ENCODE measurements around the gene LIMCH1. TPM values are rescaled to one million over a fixed set of nuclear protein-coding genes. Genes with fewer than 3 reads are reported as not detected.
"Not testable (repeated sequence)": the region's sequence is repeated elsewhere in the genome, so short reads cannot be mapped to it uniquely, and the experiment has no call there.

The LIMCH1 gene, protein sequence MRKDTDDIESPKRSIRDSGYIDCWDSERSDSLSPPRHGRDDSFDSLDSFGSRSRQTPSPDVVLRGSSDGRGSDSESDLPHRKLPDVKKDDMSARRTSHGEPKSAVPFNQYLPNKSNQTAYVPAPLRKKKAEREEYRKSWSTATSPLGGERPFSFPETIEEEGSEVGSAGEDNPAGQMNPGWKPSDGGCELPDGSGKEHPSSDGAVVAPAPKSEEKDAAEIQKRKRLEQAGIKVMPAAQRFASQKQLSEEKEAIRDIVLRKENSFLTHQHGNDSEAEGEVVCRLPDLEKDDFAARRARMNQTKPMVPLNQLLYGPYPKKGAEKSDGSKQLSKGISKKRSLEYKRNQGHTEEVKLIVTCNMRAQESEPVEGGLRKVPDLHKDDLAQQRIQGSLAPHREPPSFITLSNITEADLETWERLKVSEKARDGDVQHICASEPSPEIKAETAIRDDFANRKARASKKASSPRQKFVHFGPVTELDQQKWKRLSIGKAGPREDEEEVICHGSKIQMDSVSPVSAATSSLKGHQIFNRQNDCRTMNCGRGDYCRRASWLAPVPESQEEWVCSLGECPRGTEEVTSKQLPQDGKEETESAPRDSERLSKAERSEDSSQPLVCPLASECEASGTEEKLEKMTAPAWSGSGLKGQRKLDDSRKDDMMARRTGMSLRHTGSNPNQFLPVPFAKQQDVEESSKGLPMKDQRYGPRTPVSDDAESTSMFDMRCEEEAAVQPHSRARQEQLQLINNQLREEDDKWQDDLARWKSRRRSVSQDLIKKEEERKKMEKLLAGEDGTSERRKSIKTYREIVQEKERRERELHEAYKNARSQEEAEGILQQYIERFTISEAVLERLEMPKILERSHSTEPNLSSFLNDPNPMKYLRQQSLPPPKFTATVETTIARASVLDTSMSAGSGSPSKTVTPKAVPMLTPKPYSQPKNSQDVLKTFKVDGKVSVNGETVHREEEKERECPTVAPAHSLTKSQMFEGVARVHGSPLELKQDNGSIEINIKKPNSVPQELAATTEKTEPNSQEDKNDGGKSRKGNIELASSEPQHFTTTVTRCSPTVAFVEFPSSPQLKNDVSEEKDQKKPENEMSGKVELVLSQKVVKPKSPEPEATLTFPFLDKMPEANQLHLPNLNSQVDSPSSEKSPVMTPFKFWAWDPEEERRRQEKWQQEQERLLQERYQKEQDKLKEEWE (N-terminal part only)
- 1 to 10 TPM; 3.1 to 5.8 TPM for total RNA-seq
- 14.1 TPM for polyA plus RNA-seq (2013, experiment 1 of 2)
- 13.5 TPM for polyA plus RNA-seq (2013, experiment 2 of 2)
- long read RNA-seq, experiment 1, partial matches to known transcripts: 1 of 1 reads
- long read RNA-seq, experiment 1, other reads (novel, unspliced or antisense): 0 of 1 reads
- long read RNA-seq, experiment 2, full-length matches to known transcripts: 2 of 9 reads
- long read RNA-seq, experiment 2, partial matches to known transcripts: 1 of 9 reads
- long read RNA-seq, experiment 2, other reads (novel, unspliced or antisense): 6 of 9 reads
- long read RNA-seq, experiment 3, partial matches to known transcripts: 1 of 5 reads
- long read RNA-seq, experiment 3, other reads (novel, unspliced or antisense): 4 of 5 reads
- long read RNA-seq, experiment 4, partial matches to known transcripts: 1 of 1 reads
- long read RNA-seq, experiment 4, other reads (novel, unspliced or antisense): 0 of 1 reads

DNA sequence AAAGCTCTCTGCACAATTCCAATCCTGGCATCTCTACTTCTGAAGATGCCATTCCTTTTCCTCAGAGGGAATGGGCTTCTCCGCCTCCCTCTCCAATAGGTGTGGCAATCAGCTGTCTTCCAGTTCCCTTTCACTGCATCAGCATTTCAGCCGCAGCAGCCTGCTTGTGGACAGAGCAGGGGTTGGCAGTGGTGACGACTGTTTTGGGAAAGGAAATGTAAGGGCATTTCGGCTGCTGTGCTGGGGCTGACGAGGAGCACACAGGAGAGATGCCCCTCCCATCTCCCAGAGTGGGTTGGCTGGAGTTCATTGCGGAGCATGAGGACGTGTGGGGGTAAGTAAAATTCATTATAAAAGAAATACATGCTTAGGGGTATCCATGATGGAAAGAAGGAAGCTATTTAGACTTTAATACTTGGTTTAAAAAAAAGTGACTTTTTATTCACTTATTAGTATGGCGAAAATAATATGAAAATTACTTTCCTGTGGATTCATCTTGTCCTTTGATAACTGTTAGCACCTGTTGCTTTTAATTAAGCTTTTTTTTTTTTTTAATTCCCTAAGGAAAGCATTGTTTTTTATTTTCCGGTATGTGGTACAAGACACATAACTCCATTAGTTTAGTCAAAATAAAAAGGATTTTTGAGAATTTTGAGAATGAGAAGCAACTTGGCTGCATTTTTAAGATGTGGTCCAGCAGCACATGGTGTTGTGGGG, at the start of gene LIMCH1:
Gene LIMCH1 (plus strand): TSS at position 141 of the 717 bp plus-strand sequence. CDS start 67,839 bp downstream, outside the sequence.
- H3K36me3 ChIP-seq (ENCODE audit: control insufficient read depth, insufficient read depth, low read length): no peaks in the 10 kb centered on the region
- H3K9ac ChIP-seq (ENCODE audit: extremely low read depth, low read length, poor library complexity, severe bottlenecking): no peak within 1 kb of the TSS
- H3K27ac ChIP-seq (ENCODE audit: low read depth, low read length): no peak within 1 kb of the TSS
- WGBS, 2 experiments (ENCODE audit: insufficient coverage in 1 of 2, insufficient read length in 1 of 2): 75% methylated on average over 8 of the region's 9 CpGs; no CpG with 5 or more reads in 1 of the 2 experiments
- no peaks in the 10 kb centered on the region for H3K9me3 Mint-ChIP-seq
- no peak within 1 kb of the TSS for H3K4me3 Mint-ChIP-seq
- no peak within 1 kb of the TSS for H3K27ac Mint-ChIP-seq
- DNase-seq: peak; percentile 77
- H3K4me1 ChIP-seq (ENCODE audit: control insufficient read depth, insufficient read depth, low read length): peaks cover 8% of the 10 kb centered on the region
- no peak within 1 kb of the TSS for H3K4me3 ChIP-seq (ENCODE audit: low read length)
- no peaks in the 10 kb centered on the region for H3K9me3 ChIP-seq (ENCODE audit: control insufficient read depth, low read length)
- H3K27me3 Mint-ChIP-seq (ENCODE audit: insufficient read depth): peaks cover 9% of the 10 kb centered on the region
- H3K27me3 ChIP-seq (ENCODE audit: control insufficient read depth, insufficient read depth, low read length, poor library complexity, severe bottlenecking): no peaks in the 10 kb centered on the region
- peaks cover 23% of the 10 kb centered on the region for H3K4me1 Mint-ChIP-seq
- TF ChIP-seq, protein P1, sequence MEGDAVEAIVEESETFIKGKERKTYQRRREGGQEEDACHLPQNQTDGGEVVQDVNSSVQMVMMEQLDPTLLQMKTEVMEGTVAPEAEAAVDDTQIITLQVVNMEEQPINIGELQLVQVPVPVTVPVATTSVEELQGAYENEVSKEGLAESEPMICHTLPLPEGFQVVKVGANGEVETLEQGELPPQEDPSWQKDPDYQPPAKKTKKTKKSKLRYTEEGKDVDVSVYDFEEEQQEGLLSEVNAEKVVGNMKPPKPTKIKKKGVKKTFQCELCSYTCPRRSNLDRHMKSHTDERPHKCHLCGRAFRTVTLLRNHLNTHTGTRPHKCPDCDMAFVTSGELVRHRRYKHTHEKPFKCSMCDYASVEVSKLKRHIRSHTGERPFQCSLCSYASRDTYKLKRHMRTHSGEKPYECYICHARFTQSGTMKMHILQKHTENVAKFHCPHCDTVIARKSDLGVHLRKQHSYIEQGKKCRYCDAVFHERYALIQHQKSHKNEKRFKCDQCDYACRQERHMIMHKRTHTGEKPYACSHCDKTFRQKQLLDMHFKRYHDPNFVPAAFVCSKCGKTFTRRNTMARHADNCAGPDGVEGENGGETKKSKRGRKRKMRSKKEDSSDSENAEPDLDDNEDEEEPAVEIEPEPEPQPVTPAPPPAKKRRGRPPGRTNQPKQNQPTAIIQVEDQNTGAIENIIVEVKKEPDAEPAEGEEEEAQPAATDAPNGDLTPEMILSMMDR (conservative IDR thresholded peaks at IDR 0.05): no peak
- no peaks in the 10 kb centered on the region for H3K36me3 Mint-ChIP-seq (ENCODE audit: low read depth)

DNA sequence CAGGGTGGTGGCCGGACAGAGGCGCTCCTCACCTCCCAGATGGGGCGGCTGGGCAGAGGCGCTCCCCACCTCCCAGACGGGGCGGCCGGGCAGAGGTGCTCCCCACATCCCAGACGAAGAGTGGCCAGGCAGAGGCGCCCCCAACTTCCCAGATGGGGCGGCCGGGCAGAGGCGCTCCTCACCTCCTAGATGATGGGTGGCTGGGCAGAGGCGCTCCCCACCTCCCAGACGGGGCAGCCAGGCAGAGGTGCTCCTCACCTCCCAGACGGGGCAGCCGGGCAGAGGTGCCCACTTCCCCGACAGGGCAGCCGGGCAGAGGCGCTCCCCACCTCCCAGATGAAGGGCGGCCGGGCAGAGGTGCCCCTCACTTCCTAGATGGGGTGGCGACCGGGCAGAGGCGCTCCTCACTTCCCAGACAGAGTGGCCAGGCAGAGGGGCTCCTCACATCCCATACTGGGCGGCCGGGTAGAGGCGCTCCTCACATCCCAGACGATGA, 46.8 kb upstream of the LIMCH1 start:
- H3K4me1 ChIP-seq (ENCODE audit: control insufficient read depth, insufficient read depth, low read length); H3K9ac ChIP-seq (ENCODE audit: extremely low read depth, low read length, poor library complexity, severe bottlenecking); H3K4me3 ChIP-seq (ENCODE audit: low read length); H3K27ac Mint-ChIP-seq; H3K36me3 Mint-ChIP-seq (ENCODE audit: low read depth); H3K36me3 ChIP-seq (ENCODE audit: control insufficient read depth, insufficient read depth, low read length); H3K4me3 Mint-ChIP-seq; DNase-seq; H3K4me1 Mint-ChIP-seq; H3K27ac ChIP-seq (ENCODE audit: low read depth, low read length); H3K9me3 ChIP-seq (ENCODE audit: control insufficient read depth, low read length): not testable (repeated sequence)
- H3K27me3 Mint-ChIP-seq (ENCODE audit: insufficient read depth): peaks cover 13% of the 10 kb centered on the region
- H3K27me3 ChIP-seq (ENCODE audit: control insufficient read depth, insufficient read depth, low read length, poor library complexity, severe bottlenecking): peaks cover 12% of the 10 kb centered on the region
- 96% methylated on average over 10 to 28 of the region's 28 CpGs for WGBS, 2 experiments (ENCODE audit: insufficient coverage in 1 of 2, insufficient read length in 1 of 2)
- peaks cover 29% of the 10 kb centered on the region for H3K9me3 Mint-ChIP-seq

DNA sequence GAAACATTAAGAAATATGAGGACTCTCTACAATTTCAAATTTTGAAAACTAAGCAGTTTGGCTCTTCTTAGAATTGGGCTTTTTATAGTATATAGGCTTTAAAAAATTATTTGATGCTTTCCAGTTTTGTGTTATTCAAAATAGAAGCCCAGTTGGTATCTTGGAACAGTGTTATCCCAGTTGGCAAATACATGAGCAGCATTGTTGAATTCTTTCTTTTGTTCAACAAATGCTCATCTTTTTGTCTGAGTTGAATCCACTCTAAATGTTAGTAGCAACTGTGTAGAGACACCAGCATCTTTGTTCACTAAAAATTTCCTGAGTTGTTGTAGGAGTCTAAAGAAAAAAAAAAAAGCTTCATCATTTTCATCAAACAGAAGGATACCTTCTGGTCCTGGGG, 41.0 kb upstream of the LIMCH1 start:
- H3K4me3 Mint-ChIP-seq: no peak overlapping the region
- H3K4me1 ChIP-seq (ENCODE audit: control insufficient read depth, insufficient read depth, low read length): no peaks in the 10 kb centered on the region
- no peaks in the 10 kb centered on the region for H3K4me1 Mint-ChIP-seq
- no peaks in the 10 kb centered on the region for H3K36me3 ChIP-seq (ENCODE audit: control insufficient read depth, insufficient read depth, low read length)
- peaks cover 24% of the 10 kb centered on the region for H3K27me3 Mint-ChIP-seq (ENCODE audit: insufficient read depth)
- H3K27ac ChIP-seq (ENCODE audit: low read depth, low read length): no peak overlapping the region
- H3K27me3 ChIP-seq (ENCODE audit: control insufficient read depth, insufficient read depth, low read length, poor library complexity, severe bottlenecking): peaks cover 16% of the 10 kb centered on the region
- peaks cover 11% of the 10 kb centered on the region for H3K9me3 Mint-ChIP-seq
- no peak for DNase-seq
- peaks cover 6% of the 10 kb centered on the region for H3K36me3 Mint-ChIP-seq (ENCODE audit: low read depth)
- no peak overlapping the region for H3K4me3 ChIP-seq (ENCODE audit: low read length)
- TF ChIP-seq, protein P1 (conservative IDR thresholded peaks at IDR 0.05): no peak
- H3K27ac Mint-ChIP-seq: no peak overlapping the region
- H3K9ac ChIP-seq (ENCODE audit: extremely low read depth, low read length, poor library complexity, severe bottlenecking): no peak overlapping the region
- H3K9me3 ChIP-seq (ENCODE audit: control insufficient read depth, low read length): peaks cover 8% of the 10 kb centered on the region
